Measurements from ENCODE around the gene HOMER1.

GRCh38 chr5:79547429-79547822 lies 33.5 kb upstream of the HOMER1 start:
- TF ChIP-seq, protein P1, sequence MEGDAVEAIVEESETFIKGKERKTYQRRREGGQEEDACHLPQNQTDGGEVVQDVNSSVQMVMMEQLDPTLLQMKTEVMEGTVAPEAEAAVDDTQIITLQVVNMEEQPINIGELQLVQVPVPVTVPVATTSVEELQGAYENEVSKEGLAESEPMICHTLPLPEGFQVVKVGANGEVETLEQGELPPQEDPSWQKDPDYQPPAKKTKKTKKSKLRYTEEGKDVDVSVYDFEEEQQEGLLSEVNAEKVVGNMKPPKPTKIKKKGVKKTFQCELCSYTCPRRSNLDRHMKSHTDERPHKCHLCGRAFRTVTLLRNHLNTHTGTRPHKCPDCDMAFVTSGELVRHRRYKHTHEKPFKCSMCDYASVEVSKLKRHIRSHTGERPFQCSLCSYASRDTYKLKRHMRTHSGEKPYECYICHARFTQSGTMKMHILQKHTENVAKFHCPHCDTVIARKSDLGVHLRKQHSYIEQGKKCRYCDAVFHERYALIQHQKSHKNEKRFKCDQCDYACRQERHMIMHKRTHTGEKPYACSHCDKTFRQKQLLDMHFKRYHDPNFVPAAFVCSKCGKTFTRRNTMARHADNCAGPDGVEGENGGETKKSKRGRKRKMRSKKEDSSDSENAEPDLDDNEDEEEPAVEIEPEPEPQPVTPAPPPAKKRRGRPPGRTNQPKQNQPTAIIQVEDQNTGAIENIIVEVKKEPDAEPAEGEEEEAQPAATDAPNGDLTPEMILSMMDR (IDR thresholded peaks at IDR 0.05): no peak
- TF ChIP-seq POLR2AphosphoS5 (IDR thresholded peaks at IDR 0.05; ENCODE audit: insufficient read depth in 1 of 2, low read depth in 1 of 2) (no peak), POLR2A (IDR thresholded peaks at IDR 0.05) (no peak)

Data from vagina (tissue), 2 donors.